Ecto neural progenitor cell (in vitro differentiated cells): ENCODE measurements around the gene CMTM1.

Source experiments
- DNase-seq: peaks from one replicate; pipeline ENCODE4 v3.0.0-alpha.2; 2018; ENCODE audit warnings: low spot score

Gene CMTM1

DNA sequence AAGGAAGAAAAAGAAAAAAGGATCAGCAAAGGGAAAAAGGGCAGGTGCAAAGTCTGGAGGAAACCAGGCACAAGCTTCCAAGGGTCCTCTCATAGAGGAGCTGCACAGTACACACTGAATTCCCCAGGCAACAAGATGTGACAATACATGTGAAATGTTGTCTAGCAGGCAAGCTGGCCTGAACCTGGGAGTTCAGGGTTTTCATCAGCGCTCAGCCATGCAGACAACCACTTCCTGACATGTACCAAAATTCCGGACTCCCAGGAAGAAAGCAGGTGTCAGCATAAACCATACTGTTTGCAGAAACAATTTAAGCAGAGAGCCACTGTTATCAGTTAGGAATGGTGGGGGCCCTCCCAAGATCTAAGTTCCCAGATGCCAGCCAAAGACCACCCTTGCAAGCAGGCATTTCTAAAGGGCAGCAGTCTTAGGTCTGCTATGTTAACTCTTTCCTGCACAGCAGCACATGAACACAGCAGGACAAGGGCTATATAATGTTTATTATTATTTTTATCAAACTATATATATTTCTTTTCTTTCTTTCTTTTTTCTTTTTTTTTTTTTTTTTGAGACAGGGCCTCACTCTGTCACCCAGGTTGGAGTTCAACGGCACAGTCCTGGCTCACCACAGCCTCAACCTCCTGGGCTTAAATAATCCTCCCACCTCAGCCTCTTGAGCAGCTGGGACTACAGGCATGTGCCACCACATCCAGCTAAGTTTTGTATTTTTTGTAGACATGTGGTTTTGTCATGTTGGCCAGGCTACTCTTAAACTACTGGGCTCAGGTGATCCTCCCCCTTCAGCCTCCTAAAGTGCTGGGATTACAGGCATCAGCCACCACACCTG, 26.4 kb upstream of the CMTM1 start:
- no peak for DNase-seq

- DNase-seq = no peak
Measured at GRCh38 chr16:66541388-66542355, 24.6 kb upstream of the CMTM1 start.

- no peak for DNase-seq
Measured at GRCh38 chr16:66542396-66542795, 23.8 kb upstream of the CMTM1 start.

DNA sequence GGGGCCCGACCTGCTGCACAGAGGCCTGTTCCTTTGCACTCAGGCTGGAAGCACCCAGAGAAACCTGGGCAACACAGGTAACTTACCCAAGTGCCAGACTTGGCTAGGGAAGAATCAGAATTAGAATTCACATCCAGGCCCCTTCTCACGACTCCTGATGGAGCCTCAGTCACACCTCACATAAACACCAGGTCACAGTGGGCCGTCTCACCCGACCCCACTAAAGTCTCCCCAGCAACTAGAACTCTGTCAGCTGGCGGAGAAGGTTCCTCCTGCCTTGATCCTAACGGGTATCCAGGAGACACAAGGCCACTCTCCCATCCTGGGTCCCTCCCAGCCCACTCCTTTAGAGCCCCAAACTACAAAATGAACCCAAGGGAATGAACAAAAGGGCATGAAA, 22.7 kb upstream of the CMTM1 start:
- no peak for DNase-seq

DNA sequence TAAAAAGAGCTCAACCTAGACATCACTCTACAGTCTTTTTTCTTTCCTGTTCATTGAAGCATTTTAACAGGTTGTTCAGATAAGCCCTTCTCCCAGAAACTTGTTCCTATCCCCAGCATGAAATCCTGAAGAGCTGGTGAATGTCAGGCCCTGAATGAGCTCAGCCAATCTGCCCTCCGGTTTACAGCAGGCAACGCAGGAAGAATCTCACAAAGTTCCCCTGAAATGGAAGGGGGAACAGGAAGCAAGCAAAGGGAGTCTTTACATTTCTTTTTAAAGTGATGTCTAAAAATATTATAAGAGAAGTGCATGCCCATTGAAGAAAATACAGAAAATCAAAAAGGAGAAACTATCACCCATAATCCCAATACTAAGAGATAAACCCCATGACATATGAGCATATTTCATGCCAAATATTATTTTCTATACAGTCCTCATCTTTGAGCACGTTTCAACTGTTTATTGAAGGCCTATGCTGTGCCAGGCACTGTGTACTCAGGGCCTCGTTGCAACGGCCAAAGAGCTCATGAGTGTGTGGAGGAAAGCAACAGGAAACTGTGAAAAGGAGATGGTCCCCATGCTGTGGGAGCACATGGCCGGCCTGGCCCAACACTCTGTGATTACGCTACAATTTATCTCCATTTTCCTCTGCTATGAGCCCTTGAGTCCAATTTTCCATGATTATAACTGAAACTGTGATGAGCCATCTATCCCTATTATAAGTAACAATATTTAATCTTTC, 22.1 kb upstream of the CMTM1 start:
- no peak for DNase-seq

GRCh38 chr16:66547101-66547989, 18.9 kb upstream of the CMTM1 start:
- DNase-seq = no peak

DNA sequence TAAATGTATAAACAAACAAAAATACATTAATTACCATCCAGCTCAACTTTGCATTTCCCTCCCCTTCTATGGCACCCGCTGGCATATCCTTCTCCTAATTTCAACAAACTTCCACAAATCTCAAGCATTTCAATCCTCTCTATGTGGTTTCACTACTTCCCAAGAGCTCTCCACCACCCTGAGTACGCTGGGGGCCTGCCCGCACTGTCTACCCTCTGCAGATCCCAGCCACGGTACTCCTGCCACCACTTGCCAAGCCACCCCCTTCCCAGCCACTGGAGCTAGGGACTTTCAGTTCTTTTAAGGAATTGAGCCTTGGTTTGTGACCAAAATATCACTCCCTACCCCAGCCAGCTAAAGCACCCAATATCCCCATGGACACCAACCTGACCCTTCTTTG, 18.2 kb upstream of the CMTM1 start:
- no peak for DNase-seq

DNA sequence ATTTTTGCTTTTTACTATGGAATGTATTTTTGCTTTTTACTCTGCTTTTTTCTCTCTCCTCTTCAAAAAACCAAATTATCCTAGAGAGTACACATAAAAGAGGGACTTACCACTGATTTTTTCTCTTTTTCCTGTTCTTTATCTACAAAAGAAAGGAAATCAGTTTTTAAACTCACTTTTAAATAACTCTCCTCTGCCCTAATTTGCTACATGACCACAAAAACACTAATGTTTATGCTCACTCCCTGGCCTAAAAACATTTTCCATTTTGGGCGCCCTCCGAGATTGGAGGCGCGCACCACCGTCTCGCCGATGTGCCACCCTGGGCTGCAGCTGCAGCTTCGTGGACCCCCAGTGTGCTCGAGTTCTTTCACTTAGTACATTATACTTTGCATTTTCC, 17.4 kb upstream of the CMTM1 start:
- no peak for DNase-seq

- peak; percentile 81 for DNase-seq
Measured at GRCh38 chr16:66549284-66550131, 16.7 kb upstream of the CMTM1 start, which contains the start of gene TK2. Gene TK2 (minus strand): TSS chr16:66550122. CDS start chr16:66550061, 61 bp downstream.

DNA sequence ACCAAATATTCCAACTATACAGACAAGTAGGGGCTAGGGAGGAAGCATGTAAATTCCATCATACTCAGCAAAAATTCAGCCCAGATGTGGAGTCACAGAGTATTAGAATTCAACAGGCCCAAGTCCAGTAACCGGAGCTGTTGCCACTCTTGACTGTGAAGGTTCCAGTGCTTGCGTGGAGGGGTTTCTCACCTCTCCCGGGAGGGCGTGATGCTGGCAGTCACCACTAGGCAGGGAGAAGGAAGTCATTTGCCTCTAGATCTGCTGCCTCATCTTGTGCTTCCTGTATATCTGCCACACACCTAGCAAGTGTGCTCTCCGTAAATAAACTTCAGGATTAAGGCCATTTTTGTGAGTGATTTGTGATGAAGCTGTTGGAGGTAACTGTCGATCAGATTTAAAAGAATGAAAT, 14.9 kb upstream of the CMTM1 start:
- DNase-seq = no peak

GRCh38 chr16:66551788-66552285, 14.4 kb upstream of the CMTM1 start:
- no peak for DNase-seq

DNA sequence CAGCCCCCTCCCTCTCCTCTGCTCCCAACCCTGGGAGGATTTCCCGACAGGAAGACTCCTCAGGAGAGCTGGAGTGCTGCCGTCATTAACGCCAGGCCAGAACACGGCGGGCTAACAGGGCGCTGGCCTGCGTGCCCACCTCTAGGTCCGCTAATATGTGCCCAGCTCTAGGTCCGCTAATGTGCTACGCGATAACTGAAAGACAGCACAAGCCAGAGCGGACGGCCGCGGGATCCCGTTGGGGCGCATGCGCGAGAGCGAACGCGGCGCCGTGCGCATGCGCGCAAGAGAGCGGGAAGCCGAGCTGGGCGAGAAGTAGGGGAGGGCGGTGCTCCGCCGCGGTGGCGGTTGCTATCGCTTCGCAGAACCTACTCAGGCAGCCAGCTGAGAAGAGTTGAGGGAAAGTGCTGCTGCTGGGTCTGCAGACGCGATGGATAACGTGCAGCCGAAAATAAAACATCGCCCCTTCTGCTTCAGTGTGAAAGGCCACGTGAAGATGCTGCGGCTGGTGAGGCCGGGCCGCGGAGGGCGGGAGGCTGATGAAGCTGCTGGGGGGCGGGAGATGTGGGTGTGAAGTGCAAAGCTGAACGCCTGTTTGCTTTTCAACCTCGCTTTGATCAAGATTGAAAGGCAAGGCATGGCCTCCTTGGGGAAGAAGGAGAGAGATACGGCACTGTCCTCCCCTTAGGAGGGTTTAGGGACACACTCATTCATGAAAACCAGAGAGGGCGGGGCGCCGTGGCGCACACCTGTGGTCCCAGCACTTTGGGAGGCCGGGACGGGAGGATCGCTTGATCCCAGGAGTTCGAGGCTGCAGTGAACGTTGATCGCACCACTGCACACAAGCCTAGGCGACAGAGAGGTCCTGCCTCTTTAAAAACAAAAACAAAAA, 13.7 kb upstream of the CMTM1 start, which contains the start of gene CKLF:
Gene CKLF, plus strand, starts transcription at position 291 of the 892 bp plus-strand sequence. Its CDS starts 140 bp downstream, at position 431.
- peak; percentile 92 for DNase-seq

- DNase-seq = no peak
Measured at GRCh38 chr16:66553223-66553622, 13.0 kb upstream of the CMTM1 start.

GRCh38 chr16:66554021-66554420, 12.2 kb upstream of the CMTM1 start:
- DNase-seq = no peak

- no peak for DNase-seq
Measured at GRCh38 chr16:66554495-66554894, 11.7 kb upstream of the CMTM1 start.

DNA sequence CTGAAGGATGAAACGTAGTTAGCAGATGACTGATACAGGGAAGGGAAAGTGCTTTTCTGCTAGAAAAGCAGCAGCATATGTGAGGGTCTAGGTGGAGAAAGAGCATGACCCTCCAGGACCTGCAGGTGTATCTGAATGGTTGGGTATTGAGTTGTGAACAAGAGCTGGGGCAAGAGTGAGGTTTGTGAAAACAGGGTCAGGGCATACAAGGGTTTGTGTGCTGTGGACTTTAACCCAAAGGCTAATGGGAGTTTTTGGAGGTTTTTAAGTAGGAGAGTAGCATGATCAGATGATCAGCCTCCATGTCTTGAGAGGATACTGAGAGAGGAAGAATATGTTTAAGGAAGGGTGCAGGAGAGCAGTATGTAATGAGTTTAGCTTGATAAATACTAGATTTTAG, 6.1 kb upstream of the CMTM1 start:
- no peak for DNase-seq

GRCh38 chr16:66561381-66562080, 4.7 kb upstream of the CMTM1 start:
- DNase-seq = no peak

DNA sequence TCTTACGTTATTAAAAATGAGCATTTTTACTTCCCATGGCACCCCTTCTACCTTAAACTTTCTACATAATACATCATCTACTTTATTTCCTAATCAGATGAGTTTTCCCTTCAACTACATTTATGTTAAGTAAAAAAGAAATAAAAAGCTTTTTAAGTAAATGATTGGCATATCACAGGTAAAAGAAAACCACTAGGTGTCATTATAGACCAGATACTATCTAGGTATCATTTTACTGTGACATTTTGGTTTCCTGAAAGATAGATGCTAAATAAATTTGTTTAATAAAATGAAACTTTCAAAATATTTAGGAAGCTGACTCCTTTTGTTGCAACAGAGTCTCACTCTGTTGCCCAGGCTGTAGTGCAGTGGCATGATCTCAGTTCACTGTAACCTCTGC, 3.8 kb upstream of the CMTM1 start:
- DNase-seq = no peak
